ENCODE measurements around the gene PRAMEF11. TPM values are rescaled to one million over a fixed set of nuclear protein-coding genes. Genes with fewer than 3 reads are reported as not detected.

PRAMEF11 gene
- total and polyA plus RNA-seq, 11 donors: not detected

DNA sequence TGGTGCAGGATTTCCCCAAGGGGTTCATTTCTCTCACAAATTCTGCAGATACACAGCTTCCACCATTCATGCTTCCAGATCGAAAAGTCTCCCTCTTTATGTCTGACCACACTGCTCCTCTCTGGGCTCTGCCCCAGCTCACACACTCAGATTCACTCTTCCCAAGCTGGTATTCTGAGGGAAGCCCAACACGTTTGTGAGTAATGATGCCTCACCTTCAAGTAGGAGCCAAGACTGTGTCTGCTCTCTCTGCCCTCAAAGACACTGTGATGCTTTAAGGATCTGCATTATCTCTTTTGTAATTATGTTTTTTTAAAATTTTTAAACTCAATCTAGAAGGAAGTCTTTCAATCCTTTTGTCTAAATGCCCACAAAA, 19.8 kb downstream of the PRAMEF11 start:
- H3K4me3 ChIP-seq: no peak overlapping the region
- peaks cover 0 to 13% (median 0%) of the 10 kb centered on the region in 9 donors for H3K27me3 ChIP-seq
- no peak overlapping the region for H3K27ac ChIP-seq
- DNase-seq: no peak
- no peaks in the 10 kb centered on the region for H3K36me3 ChIP-seq
- H3K4me1 ChIP-seq: no peaks in the 10 kb centered on the region
- ATAC-seq: no peak
- intact Hi-C loops (cut with DNase I): no loop called here
- TF ChIP-seq, protein P1, sequence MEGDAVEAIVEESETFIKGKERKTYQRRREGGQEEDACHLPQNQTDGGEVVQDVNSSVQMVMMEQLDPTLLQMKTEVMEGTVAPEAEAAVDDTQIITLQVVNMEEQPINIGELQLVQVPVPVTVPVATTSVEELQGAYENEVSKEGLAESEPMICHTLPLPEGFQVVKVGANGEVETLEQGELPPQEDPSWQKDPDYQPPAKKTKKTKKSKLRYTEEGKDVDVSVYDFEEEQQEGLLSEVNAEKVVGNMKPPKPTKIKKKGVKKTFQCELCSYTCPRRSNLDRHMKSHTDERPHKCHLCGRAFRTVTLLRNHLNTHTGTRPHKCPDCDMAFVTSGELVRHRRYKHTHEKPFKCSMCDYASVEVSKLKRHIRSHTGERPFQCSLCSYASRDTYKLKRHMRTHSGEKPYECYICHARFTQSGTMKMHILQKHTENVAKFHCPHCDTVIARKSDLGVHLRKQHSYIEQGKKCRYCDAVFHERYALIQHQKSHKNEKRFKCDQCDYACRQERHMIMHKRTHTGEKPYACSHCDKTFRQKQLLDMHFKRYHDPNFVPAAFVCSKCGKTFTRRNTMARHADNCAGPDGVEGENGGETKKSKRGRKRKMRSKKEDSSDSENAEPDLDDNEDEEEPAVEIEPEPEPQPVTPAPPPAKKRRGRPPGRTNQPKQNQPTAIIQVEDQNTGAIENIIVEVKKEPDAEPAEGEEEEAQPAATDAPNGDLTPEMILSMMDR (IDR thresholded peaks at IDR 0.05): no peak
- no peak for TF ChIP-seq POLR2A (IDR thresholded peaks at IDR 0.05)
- H3K9me3 ChIP-seq: peaks cover 0 to 5% (median 0%) of the 10 kb centered on the region in 12 donors
- 34 to 59% (median 51%) methylated on average over 2 of the region's 2 CpGs for WGBS, 4 donors

DNA sequence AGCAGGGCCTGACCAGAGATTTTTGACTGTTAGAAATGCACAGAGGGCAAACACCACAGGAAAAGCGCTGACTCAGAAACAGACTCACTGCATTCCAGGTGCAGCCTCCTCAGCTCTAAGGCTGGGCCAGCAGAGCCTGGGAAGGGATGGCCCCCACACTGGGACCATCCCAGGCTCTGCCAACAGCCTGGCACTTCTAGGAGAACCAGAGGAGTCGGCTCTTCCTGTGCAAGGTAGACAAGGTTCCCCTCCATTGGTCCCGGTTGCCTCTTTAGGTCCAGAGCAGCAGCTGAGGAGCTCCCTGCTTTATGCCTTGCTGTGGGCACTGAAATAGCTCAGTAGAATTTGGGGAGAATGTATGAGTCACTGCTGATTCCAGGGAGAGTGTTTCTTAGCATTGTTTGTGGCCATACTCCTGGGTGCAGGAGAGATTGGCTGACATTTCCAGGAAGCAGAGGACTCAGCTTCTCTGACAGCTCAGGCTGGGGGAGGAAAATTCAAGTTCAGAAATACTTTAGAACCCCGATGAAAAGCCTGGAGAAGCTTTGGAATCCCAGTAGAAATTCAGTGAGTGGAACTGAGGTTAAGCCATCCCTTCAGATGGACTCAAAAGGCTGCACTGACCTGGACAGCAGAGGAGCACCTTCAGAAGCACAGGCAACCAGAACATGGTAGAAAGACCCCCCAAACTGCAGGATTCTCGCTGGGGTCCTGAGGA, 20.4 kb downstream of the PRAMEF11 start:
- Histone ChIP-seq H3K9me3 (peaks cover 0 to 5% (median 0%) of the 10 kb centered on the region in 12 donors), H3K27me3 (peaks cover 0 to 13% (median 0%) of the 10 kb centered on the region in 9 donors), H3K27ac (no peak overlapping the region), H3K4me1 (no peaks in the 10 kb centered on the region), H3K36me3 (no peaks in the 10 kb centered on the region), H3K4me3 (no peak overlapping the region)
- ATAC-seq (no peak), DNase-seq (no peak)
- TF ChIP-seq, protein P1 (IDR thresholded peaks at IDR 0.05): no peak
- TF ChIP-seq POLR2A (IDR thresholded peaks at IDR 0.05): no peak
- 56 to 69% (median 62%) methylated on average over 3 to 5 of the region's 5 CpGs for WGBS, 4 donors
- intact Hi-C loops (cut with DNase I): no loop called here

DNA sequence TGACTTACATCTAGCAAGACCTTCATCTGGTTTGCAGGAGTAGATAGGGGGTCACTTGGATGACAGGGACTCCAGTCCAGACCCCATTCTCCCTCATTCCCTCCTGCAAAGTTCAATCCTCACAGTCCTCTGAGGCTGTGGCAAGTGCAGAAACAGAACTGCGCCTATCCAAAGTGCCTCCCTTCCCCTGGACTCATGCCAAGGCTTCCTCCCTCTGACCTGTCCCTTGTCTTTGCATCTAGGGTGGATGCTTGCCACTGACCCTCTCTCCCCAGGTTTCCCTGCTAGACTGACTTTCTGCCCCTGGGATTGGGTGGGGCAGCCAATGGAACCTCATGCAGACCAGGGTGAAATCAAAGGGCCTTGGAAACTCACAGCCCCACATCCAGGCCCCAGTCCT, 21.3 kb downstream of the PRAMEF11 start:
- Histone ChIP-seq H3K4me1 (no peaks in the 10 kb centered on the region), H3K36me3 (no peaks in the 10 kb centered on the region), H3K9me3 (peaks cover 0 to 6% (median 0%) of the 10 kb centered on the region in 12 donors), H3K27me3 (peaks cover 0 to 13% (median 0%) of the 10 kb centered on the region in 9 donors), H3K27ac (no peak overlapping the region), H3K4me3 (no peak overlapping the region)
- intact Hi-C loops (cut with DNase I): no loop called here
- no peak for DNase-seq
- no peak for TF ChIP-seq POLR2A (IDR thresholded peaks at IDR 0.05)
- TF ChIP-seq, protein P1 (IDR thresholded peaks at IDR 0.05): no peak
- ATAC-seq: no peak
- 57 to 85% (median 79%) methylated on average over 1 of the region's 1 CpG for WGBS, 4 donors

DNA sequence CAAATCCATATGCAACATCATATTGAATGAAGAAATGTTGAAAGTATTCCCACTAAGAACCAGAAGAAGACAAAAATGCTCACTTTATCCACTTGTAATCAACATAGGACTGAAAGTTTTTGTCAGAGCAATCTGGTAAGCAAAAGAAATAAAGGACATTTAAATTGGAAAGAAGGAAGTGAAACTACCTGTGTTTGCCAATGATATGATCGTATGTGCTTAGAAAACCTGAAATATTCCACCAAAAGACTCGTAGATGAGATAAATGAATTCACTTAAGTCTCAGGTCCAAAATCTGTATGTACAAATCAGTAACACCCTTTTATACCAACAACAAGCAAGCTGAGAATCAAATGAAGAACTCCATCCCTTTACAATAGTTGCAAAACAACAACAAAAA, 31.5 kb downstream of the PRAMEF11 start:
- ATAC-seq (no peak), DNase-seq (no peak)
- Histone ChIP-seq H3K9me3 (peaks cover 0 to 7% (median 0%) of the 10 kb centered on the region in 12 donors), H3K36me3 (no peaks in the 10 kb centered on the region), H3K4me1 (no peaks in the 10 kb centered on the region), H3K27me3 (no peaks in the 10 kb centered on the region), H3K4me3 (no peak overlapping the region), H3K27ac (no peak overlapping the region)
- 59 to 64% (median 62%) methylated on average over 2 of the region's 2 CpGs for WGBS, 4 donors
- intact Hi-C loops (cut with DNase I): no loop called here
- no peak for TF ChIP-seq POLR2A (IDR thresholded peaks at IDR 0.05)
- TF ChIP-seq, protein P1 (IDR thresholded peaks at IDR 0.05): no peak
